Loucy (cell line): ENCODE data around the gene ADGRD2.

ENCODE experiments used
- EZH2phosphoT487 ChIP-seq: fragments of 200-600 bp; IDR thresholded peaks from 2 replicates; pipeline ENCODE4 v1.6.1; 2018; ENCODE audit warnings: antibody characterized with exemption, mild to moderate bottlenecking, moderate library complexity, borderline replicate concordance
- TF ChIP-seq, protein P1 (sequence below): fragments of 200-600 bp; sonication (generic); conservative IDR thresholded peaks from 2 replicates; pipeline ENCODE4 v1.5.1; 2014; ENCODE audit warnings: mild to moderate bottlenecking, antibody characterized with exemption, low read length

DNA sequence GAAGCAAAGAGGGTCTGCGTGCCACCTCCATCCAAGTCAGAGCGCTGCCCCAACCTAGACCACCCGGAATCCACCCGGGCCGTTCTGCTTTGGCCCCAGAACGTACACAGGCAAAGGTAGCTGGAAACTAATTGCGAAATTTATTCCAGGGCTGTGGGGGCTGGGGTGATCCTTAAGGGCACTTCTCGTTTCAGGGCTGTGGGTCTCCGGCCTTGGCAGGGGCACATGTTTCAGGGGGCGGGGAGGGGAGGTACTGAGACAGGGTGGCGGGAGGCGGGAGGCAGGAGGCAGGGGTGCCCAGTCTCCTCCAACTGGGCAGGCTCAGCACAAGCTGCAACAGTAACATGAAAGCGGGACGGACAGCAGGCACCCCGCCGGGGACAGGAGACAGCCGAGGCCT lies 30.9 kb downstream of the ADGRD2 start:
- TF ChIP-seq, protein P1, sequence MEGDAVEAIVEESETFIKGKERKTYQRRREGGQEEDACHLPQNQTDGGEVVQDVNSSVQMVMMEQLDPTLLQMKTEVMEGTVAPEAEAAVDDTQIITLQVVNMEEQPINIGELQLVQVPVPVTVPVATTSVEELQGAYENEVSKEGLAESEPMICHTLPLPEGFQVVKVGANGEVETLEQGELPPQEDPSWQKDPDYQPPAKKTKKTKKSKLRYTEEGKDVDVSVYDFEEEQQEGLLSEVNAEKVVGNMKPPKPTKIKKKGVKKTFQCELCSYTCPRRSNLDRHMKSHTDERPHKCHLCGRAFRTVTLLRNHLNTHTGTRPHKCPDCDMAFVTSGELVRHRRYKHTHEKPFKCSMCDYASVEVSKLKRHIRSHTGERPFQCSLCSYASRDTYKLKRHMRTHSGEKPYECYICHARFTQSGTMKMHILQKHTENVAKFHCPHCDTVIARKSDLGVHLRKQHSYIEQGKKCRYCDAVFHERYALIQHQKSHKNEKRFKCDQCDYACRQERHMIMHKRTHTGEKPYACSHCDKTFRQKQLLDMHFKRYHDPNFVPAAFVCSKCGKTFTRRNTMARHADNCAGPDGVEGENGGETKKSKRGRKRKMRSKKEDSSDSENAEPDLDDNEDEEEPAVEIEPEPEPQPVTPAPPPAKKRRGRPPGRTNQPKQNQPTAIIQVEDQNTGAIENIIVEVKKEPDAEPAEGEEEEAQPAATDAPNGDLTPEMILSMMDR: no peak
- no peak for TF ChIP-seq EZH2phosphoT487
